ENCODE data around the gene GLDC.

DNA sequence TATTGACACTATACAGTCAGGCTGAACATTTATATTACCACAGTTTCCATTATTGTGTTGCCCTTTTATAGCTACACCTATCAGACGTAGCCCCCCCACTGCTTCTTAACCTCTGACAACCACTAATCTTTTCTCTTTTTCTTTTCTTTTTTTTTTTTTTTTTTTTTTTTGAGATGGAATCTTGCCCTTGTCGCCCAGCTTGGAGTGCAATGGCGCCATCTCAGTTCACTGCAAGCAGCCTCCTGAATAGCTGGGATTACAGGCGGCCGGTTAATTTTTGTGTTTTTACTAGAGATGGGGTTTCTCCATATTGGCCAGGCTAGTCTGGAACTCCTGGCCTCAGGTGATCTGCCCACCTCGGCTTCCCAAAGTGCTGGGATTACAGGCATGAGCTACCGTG, 157.1 kb downstream of the GLDC start:
- TF ChIP-seq, protein P1, sequence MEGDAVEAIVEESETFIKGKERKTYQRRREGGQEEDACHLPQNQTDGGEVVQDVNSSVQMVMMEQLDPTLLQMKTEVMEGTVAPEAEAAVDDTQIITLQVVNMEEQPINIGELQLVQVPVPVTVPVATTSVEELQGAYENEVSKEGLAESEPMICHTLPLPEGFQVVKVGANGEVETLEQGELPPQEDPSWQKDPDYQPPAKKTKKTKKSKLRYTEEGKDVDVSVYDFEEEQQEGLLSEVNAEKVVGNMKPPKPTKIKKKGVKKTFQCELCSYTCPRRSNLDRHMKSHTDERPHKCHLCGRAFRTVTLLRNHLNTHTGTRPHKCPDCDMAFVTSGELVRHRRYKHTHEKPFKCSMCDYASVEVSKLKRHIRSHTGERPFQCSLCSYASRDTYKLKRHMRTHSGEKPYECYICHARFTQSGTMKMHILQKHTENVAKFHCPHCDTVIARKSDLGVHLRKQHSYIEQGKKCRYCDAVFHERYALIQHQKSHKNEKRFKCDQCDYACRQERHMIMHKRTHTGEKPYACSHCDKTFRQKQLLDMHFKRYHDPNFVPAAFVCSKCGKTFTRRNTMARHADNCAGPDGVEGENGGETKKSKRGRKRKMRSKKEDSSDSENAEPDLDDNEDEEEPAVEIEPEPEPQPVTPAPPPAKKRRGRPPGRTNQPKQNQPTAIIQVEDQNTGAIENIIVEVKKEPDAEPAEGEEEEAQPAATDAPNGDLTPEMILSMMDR (IDR thresholded peaks at IDR 0.05): no peak
- no peak for TF ChIP-seq POLR2A (IDR thresholded peaks at IDR 0.05)
- TF ChIP-seq EP300 (IDR thresholded peaks at IDR 0.05): no peak

All from suprapubic skin (tissue), 3 donors.